Measurements from ENCODE around the gene INPP1.

- TF ChIP-seq CTCF (conservative IDR thresholded peaks at IDR 0.05 in 1 of 2, IDR thresholded peaks at IDR 0.05 in 1 of 2; ENCODE audit: extremely low read depth in 1 of 2, insufficient read depth in 1 of 2, low read depth in 1 of 2, low read length in 2 of 2) (no peak), EZH2 (IDR thresholded peaks at IDR 0.05; ENCODE audit: borderline replicate concordance, low read length) (no peak)
These were observed 17.2 kb downstream of the INPP1 start for GRCh38 chr2:190360561-190360960.

Measured in mammary epithelial cell (primary cell).